HEK293 (cell line): ENCODE measurements around the gene MALAT1.

Experiments used
- CTCF ChIP-seq: fragments of 450-650 bp; formaldehyde crosslinking; IDR thresholded peaks from 2 replicates; pipeline ENCODE4 v1.5.1; 2016; ENCODE audit warnings: missing biosample characterization, missing genetic modification characterization
- KLF9 ChIP-seq: fragments of 450-650 bp; formaldehyde crosslinking; IDR thresholded peaks from 2 replicates; pipeline ENCODE4 v1.5.1; 2016; ENCODE audit warnings: missing biosample characterization, missing genetic modification characterization, low read depth
- ZBTB44 ChIP-seq: fragments of 450-650 bp; IDR thresholded peaks from 2 replicates; pipeline ENCODE4 v1.5.1; 2018; ENCODE audit warnings: missing biosample characterization, mild to moderate bottlenecking, missing genetic modification characterization
- ZBTB8A ChIP-seq: fragments of 450-650 bp; formaldehyde crosslinking; IDR thresholded peaks from 2 replicates; pipeline ENCODE4 v1.5.1; 2016; ENCODE audit warnings: missing biosample characterization, missing genetic modification characterization
- ZEB2 ChIP-seq: fragments of 450-650 bp; formaldehyde crosslinking; IDR thresholded peaks from 2 replicates; pipeline ENCODE4 v1.5.1; 2016; ENCODE audit warnings: missing biosample characterization, missing genetic modification characterization
- ZFP37 ChIP-seq: fragments of 450-650 bp; formaldehyde crosslinking; IDR thresholded peaks from 2 replicates; pipeline ENCODE4 v1.5.1; 2016; ENCODE audit warnings: missing biosample characterization, missing genetic modification characterization
- ZNF155 ChIP-seq: fragments of 450-650 bp; formaldehyde crosslinking; IDR thresholded peaks from 2 replicates; pipeline ENCODE4 v1.5.1; 2016; ENCODE audit warnings: missing biosample characterization, missing genetic modification characterization
- ZNF18 ChIP-seq: fragments of 450-650 bp; formaldehyde crosslinking; IDR thresholded peaks from 2 replicates; pipeline ENCODE4 v1.5.1; 2016; ENCODE audit warnings: missing biosample characterization, missing genetic modification characterization
- ZNF184 ChIP-seq: fragments of 450-650 bp; IDR thresholded peaks from 2 replicates; pipeline ENCODE4 v1.5.1; 2018; ENCODE audit warnings: missing biosample characterization, mild to moderate bottlenecking, missing genetic modification characterization
- ZNF214 ChIP-seq: fragments of 450-650 bp; formaldehyde crosslinking; IDR thresholded peaks from 2 replicates; pipeline ENCODE4 v1.5.1; 2017; ENCODE audit warnings: missing biosample characterization, mild to moderate bottlenecking, missing genetic modification characterization, borderline replicate concordance
- ZNF280C ChIP-seq: fragments of 450-650 bp; formaldehyde crosslinking; IDR thresholded peaks from 2 replicates; pipeline ENCODE4 v1.5.1; 2016; ENCODE audit warnings: missing biosample characterization, missing genetic modification characterization
- ZNF354C ChIP-seq: fragments of 450-650 bp; formaldehyde crosslinking; IDR thresholded peaks from 2 replicates; pipeline ENCODE4 v1.5.1; 2016; ENCODE audit warnings: missing biosample characterization, missing genetic modification characterization, low read depth, borderline replicate concordance
- ZNF37A ChIP-seq: fragments of 450-650 bp; IDR thresholded peaks from 2 replicates; pipeline ENCODE4 v1.5.1; 2018; ENCODE audit warnings: missing biosample characterization, missing genetic modification characterization
- ZNF391 ChIP-seq: fragments of 450-650 bp; formaldehyde crosslinking; IDR thresholded peaks from 2 replicates; pipeline ENCODE4 v1.5.1; 2016; ENCODE audit warnings: low read depth, missing biosample characterization, missing genetic modification characterization, borderline replicate concordance
- ZNF423 ChIP-seq: fragments of 450-650 bp; formaldehyde crosslinking; IDR thresholded peaks from 2 replicates; pipeline ENCODE4 v1.5.1; 2016; ENCODE audit warnings: missing biosample characterization, missing genetic modification characterization
- ZNF513 ChIP-seq: fragments of 450-650 bp; IDR thresholded peaks from 2 replicates; pipeline ENCODE4 v1.5.1; 2018; ENCODE audit warnings: missing biosample characterization, missing genetic modification characterization
- ZNF580 ChIP-seq: fragments of 450-650 bp; formaldehyde crosslinking; IDR thresholded peaks from 2 replicates; pipeline ENCODE4 v1.5.1; 2016; ENCODE audit warnings: missing biosample characterization, missing genetic modification characterization
- ZNF623 ChIP-seq: fragments of 450-650 bp; formaldehyde crosslinking; IDR thresholded peaks from 2 replicates; pipeline ENCODE4 v1.5.1; 2016; ENCODE audit warnings: missing biosample characterization, missing genetic modification characterization
- ZNF626 ChIP-seq: fragments of 450-650 bp; sonication (Bioruptor Pico); formaldehyde crosslinking; IDR thresholded peaks from 2 replicates; pipeline ENCODE4 v1.5.1; 2018; ENCODE audit warnings: missing biosample characterization, missing genetic modification characterization, inconsistent platforms
- ZNF645 ChIP-seq: fragments of 450-650 bp; formaldehyde crosslinking; IDR thresholded peaks from 2 replicates; pipeline ENCODE4; 2016; ENCODE audit warnings: missing biosample characterization, missing genetic modification characterization
- ZNF654 ChIP-seq: fragments of 450-650 bp; formaldehyde crosslinking; IDR thresholded peaks from 2 replicates; pipeline ENCODE4 v1.5.1; 2016; ENCODE audit warnings: low read depth, missing biosample characterization, missing genetic modification characterization
- ZNF664 ChIP-seq: fragments of 450-650 bp; formaldehyde crosslinking; IDR thresholded peaks from 2 replicates; pipeline ENCODE4 v1.5.1; 2016; ENCODE audit warnings: missing biosample characterization, missing genetic modification characterization
- ZNF692 ChIP-seq: fragments of 450-650 bp; formaldehyde crosslinking; IDR thresholded peaks from 2 replicates; pipeline ENCODE4 v1.5.1; 2016; ENCODE audit warnings: missing biosample characterization, missing genetic modification characterization
- ZNF704 ChIP-seq: fragments of 450-650 bp; formaldehyde crosslinking; IDR thresholded peaks from 2 replicates; pipeline ENCODE4 v1.5.1; 2016; ENCODE audit warnings: missing biosample characterization, missing genetic modification characterization
- ZNF843 ChIP-seq: fragments of 450-650 bp; formaldehyde crosslinking; IDR thresholded peaks from 2 replicates; pipeline ENCODE4 v1.5.1; 2016; ENCODE audit warnings: missing biosample characterization, missing genetic modification characterization
- ZXDB ChIP-seq: fragments of 450-650 bp; formaldehyde crosslinking; IDR thresholded peaks from 2 replicates; pipeline ENCODE4 v1.5.1; 2016; ENCODE audit warnings: missing biosample characterization, missing genetic modification characterization

Gene MALAT1

GRCh38 chr11:65477149-65477965 is 21.5 kb upstream of the MALAT1 start (continued):
- no peak for TF ChIP-seq ZNF18 (tag by site-specific recombination)
- peak; percentile 61 for TF ChIP-seq ZNF692 (tag by site-specific recombination)
- no peak for TF ChIP-seq ZNF354C (tag by site-specific recombination)
- TF ChIP-seq ZNF391 (tag by site-specific recombination), result no peak
- TF ChIP-seq ZNF423 (tag by site-specific recombination), result no peak
- peak; percentile 81 for TF ChIP-seq ZBTB8A (tag by site-specific recombination)
- TF ChIP-seq ZEB2 (tag by site-specific recombination), result peak; percentile 84
- TF ChIP-seq ZNF843 (tag by site-specific recombination), result no peak
- no peak for TF ChIP-seq ZNF645 (tag by site-specific recombination)
- no peak for TF ChIP-seq ZNF513 (tag by site-specific recombination)
- no peak for TF ChIP-seq ZNF626 (tag by site-specific recombination)
- no peak for TF ChIP-seq ZNF704
- no peak for TF ChIP-seq ZNF654 (tag by site-specific recombination)
- no peak for TF ChIP-seq ZNF664 (tag by site-specific recombination)
- TF ChIP-seq ZNF37A (tag by site-specific recombination), result no peak
- no peak for TF ChIP-seq KLF9 (tag by site-specific recombination)
- no peak for TF ChIP-seq ZNF155 (tag by site-specific recombination)
- 0 out of 2 replicates have a peak, but pooled peaks have one; percentile 15 for TF ChIP-seq CTCF (tag by site-specific recombination)
- TF ChIP-seq ZXDB (tag by site-specific recombination), result peak; percentile 78
- TF ChIP-seq ZNF580, result no peak
- TF ChIP-seq ZFP37, result no peak; the same call in 1 of the 2 replicates
- TF ChIP-seq ZNF623 (tag by site-specific recombination), result no peak
- no peak for TF ChIP-seq ZNF214 (tag by site-specific recombination)
- TF ChIP-seq ZNF280C (tag by site-specific recombination), result no peak
- TF ChIP-seq ZNF184, result no peak
- TF ChIP-seq ZBTB44 (tag by site-specific recombination), result no peak
